DMS53 treated with DMSO at 0.1 percent for 48 hours (cell line): ENCODE measurements around the gene CREBZF.
"Not testable (repeated sequence)": the region's sequence is repeated elsewhere in the genome, so short reads cannot be mapped to it uniquely, and the experiment has no call there.

Experiments
- DNase-seq: peaks from one replicate; lab custom pipeline; 2025; ENCODE audit not compliant: unreplicated experiment; lab: John Stamatoyannopoulos, UW

The CREBZF gene

DNA sequence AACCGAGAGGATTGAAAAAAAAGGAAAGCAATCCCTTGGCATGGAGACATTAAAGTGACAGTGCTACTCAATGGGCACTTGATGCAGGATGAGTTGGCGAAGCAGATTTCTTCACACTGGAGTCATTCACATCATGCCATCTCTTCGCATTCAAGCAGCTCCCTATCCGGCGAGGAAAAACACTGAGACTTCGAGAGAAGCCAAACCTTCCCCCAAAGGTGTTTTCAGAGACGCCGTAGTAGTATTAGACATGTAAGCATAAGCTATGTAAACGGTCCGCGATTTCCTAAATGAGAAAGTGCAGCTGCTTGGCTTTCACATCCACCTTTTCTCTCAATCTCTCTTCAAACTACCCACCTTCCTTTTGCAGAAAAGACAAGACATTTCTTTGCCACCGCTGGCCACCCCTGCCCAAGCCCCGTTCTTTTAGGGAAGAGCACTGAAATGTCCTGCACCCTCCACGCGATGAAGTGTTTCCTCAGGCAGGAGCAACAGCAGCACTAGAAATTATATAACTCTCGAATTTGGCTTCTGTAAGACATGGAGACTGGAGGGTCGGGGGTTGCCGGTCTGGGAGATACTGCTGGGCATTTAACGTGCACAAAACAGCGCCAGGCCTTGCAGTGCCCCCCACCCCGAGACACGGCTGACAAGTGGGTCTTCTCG lies 37.5 kb downstream of the CREBZF start, which contains the start of gene DLG2:
Gene DLG2, minus strand, starts transcription at position 13 of the 666 bp plus-strand sequence.
- peak; percentile 67 for DNase-seq

DNA sequence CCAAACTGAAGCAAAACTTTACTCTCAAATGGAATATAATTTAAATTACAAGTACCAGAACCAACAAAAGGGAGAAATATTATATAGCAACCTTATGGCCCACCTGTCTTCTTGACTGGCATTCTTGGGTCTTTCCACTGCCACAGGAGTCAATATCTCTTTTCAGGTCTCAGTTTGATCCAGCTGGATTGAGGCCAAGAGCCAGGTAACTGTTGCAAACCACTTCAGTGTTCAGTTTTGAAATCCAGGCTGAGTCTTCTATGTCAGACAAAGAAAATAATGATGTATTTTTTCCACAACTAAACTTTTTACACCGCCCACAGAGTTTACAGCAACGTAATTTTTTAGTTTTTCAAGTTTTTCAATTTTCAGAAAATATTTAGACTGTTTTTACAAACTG lies 38.4 kb downstream of the CREBZF start:
- no peak for DNase-seq

DNA sequence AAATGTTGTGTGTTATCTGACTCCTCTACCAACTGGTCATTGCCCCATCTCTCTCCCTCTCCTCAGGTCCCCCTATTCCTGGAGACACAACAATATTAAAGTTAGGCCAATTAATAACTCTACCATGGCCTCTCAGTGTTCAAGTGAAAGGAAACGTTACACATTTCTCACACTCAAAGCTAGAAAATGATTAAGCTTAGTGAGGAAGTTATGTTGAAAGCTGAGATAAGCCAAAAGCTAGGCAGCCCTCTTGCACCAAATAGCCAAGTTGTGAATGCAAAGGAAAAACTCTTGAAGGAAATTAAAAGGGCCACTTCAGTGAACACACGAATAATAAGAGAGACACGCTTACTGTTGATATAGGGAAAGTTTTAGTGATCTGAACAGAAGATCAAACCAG lies 44.7 kb downstream of the CREBZF start:
- DNase-seq, result no peak

GRCh38 chr11:85619499-85619898 lies 45.4 kb downstream of the CREBZF start:
- no peak for DNase-seq

GRCh38 chr11:85611643-85612042 lies 53.3 kb downstream of the CREBZF start:
- not testable (repeated sequence) for DNase-seq
